ENCODE data around the gene GALNT13. TPM values are rescaled to one million over a fixed set of nuclear protein-coding genes. Genes with fewer than 3 reads are reported as not detected.

The GALNT13 gene
- total RNA-seq, 1 donor from 2014 or later, result 9.4 TPM

- no peak for DNase-seq (ENCODE audit: low spot score)
These were observed 605.6 kb downstream of the GALNT13 start for GRCh38 chr2:154477319-154477718.

- no peak for DNase-seq (ENCODE audit: low spot score)
These were observed 608.8 kb downstream of the GALNT13 start for GRCh38 chr2:154480521-154480920.

- DNase-seq (ENCODE audit: low spot score), result no peak
These were observed 609.6 kb downstream of the GALNT13 start for GRCh38 chr2:154481336-154481735.

GRCh38 chr2:154484338-154485099 lies 612.8 kb downstream of the GALNT13 start:
- no peak for DNase-seq (ENCODE audit: low spot score)

- no peak for DNase-seq (ENCODE audit: low spot score)
These were observed 617.1 kb downstream of the GALNT13 start for GRCh38 chr2:154488801-154489200.

- DNase-seq (ENCODE audit: low spot score), result no peak
These were observed 617.6 kb downstream of the GALNT13 start for GRCh38 chr2:154489266-154489858.

GRCh38 chr2:154490530-154490929 lies 618.8 kb downstream of the GALNT13 start:
- no peak for DNase-seq (ENCODE audit: low spot score)

- DNase-seq (ENCODE audit: low spot score), result no peak
These were observed 623.7 kb downstream of the GALNT13 start for GRCh38 chr2:154495455-154495868.

GRCh38 chr2:154497019-154497418 lies 625.3 kb downstream of the GALNT13 start:
- no peak for DNase-seq (ENCODE audit: low spot score)

All from umbilical cord (tissue), 2 donors.